Measurements from ENCODE around the gene MAN1C1. TPM values are rescaled to one million over a fixed set of nuclear protein-coding genes. Genes with fewer than 3 reads are reported as not detected.

The MAN1C1 gene
- total and polyA plus RNA-seq, 9 of the 15 experiments (the other 6 are each of a cell fraction or from before 2014, with no cell fraction given): 0.04 to 0.44 (median 0.10) TPM; not detected in 3

GRCh38 chr1:25743164-25744139, 126.9 kb downstream of the MAN1C1 start:
- ATAC-seq (no peak), DNase-seq (ENCODE audit: extremely low read depth in 1 of 4, low spot score in 3 of 4) (no peak), FAIRE-seq (no peak)
- Histone ChIP-seq H3K9me1 (ENCODE audit: control insufficient read depth, insufficient read depth, low read length) (peaks cover 6% of the 10 kb centered on the region), H3K27me3 (ENCODE audit: control insufficient read depth in 2 of 2, insufficient read depth in 2 of 2, low read length in 2 of 2) (peaks cover 70 to 94% of the 10 kb centered on the region in 2 experiments), H3K9me3 (replicated peaks; ENCODE audit: control insufficient read depth, insufficient read depth, low read depth, low read length) (no peaks in the 10 kb centered on the region), H3K9ac (ENCODE audit: insufficient read depth in 1 of 2, low read depth in 2 of 2, low read length in 2 of 2) (no peak overlapping the region), H3K27ac (ENCODE audit: extremely low read depth, low read depth, low read length) (no peak overlapping the region), H3K36me3 (ENCODE audit: control insufficient read depth, insufficient read depth, low read length) (no peaks in the 10 kb centered on the region), H3K4me2 (ENCODE audit: insufficient read depth, low read length) (no peak overlapping the region), H2AFZ (ENCODE audit: low read depth, low read length) (no peak overlapping the region), H3K4me3 (no peak overlapping the region), H4K20me1 (replicated peaks; ENCODE audit: control insufficient read depth, insufficient read depth, low read length) (peaks cover 24% of the 10 kb centered on the region), H3K4me1 (replicated peaks in 1 of 2; ENCODE audit: control insufficient read depth in 2 of 2, insufficient read depth in 2 of 2, low read length in 2 of 2) (peaks cover 0 to 6% of the 10 kb centered on the region in 2 experiments; a peak in 1 of 5 replicates), H3K79me2 (ENCODE audit: control insufficient read depth, insufficient read depth, low read length) (no peaks in the 10 kb centered on the region)
- no TSS peak for BruUV-seq (replicated peaks)
- intact Hi-C loops (cut with micrococcal nuclease): loop anchor here (10.0 kb wide), 1 partner anchor 51 kb away; no protein-coding TSS in a partner anchor
- ChIA-PET CTCF (ENCODE audit: low intra/inter-chr PET ratio) (no interaction called here), POLR2A (interaction anchor here (0.6 to 1.9 kb wide), 6 partner anchors 10 to 1055 kb away, joined by 3 to 7 read pairs (median 3); no protein-coding TSS in a partner anchor)
- in situ Hi-C loops (cut with MboI): loop anchor here (5.0 kb wide), 1 partner anchor 49 kb away; no protein-coding TSS in a partner anchor
- 7% methylated on average over 17 of the region's 17 CpGs for WGBS (ENCODE audit: insufficient coverage, low coverage, missing lambda C conversion rate)
- TF ChIP-seq ELF2 (CRISPR knock-in tag; IDR thresholded peaks at IDR 0.05) (no peak), MGA (IDR thresholded peaks at IDR 0.05) (no peak), LARP7 (IDR thresholded peaks at IDR 0.05) (no peak), ZNF589 (CRISPR knock-in tag; IDR thresholded peaks at IDR 0.05; ENCODE audit: low read depth) (no peak), ARNT (IDR thresholded peaks at IDR 0.05) (no peak), DEAF1 (CRISPR knock-in tag; IDR thresholded peaks at IDR 0.05) (no peak), ARID1B (IDR thresholded peaks at IDR 0.05) (no peak)
